ENCODE measurements around the gene CDRT15L2. TPM values are rescaled to one million over a fixed set of nuclear protein-coding genes. Genes with fewer than 3 reads are reported as not detected.
"Not testable (repeated sequence)": the region's sequence is repeated elsewhere in the genome, so short reads cannot be mapped to it uniquely, and the experiment has no call there.

The CDRT15L2 gene
- total RNA-seq (not detected), polyA plus RNA-seq (ENCODE audit: insufficient read length in 6 of 6) (not detected)
- long read RNA-seq, donor 1: 0 reads
- long read RNA-seq, donor 2: 0 reads
- long read RNA-seq, donor 3: 0 reads
- long read RNA-seq, donor 4: 0 reads
- long read RNA-seq, donor 5: 0 reads
- long read RNA-seq, donor 6: 0 reads
- long read RNA-seq, donor 7: 0 reads
- long read RNA-seq, donor 8: 0 reads
- long read RNA-seq, donor 9: 0 reads
- long read RNA-seq, donor 10: 0 reads
- long read RNA-seq, donor 11: 0 reads
- long read RNA-seq, donor 12: 0 reads

DNA sequence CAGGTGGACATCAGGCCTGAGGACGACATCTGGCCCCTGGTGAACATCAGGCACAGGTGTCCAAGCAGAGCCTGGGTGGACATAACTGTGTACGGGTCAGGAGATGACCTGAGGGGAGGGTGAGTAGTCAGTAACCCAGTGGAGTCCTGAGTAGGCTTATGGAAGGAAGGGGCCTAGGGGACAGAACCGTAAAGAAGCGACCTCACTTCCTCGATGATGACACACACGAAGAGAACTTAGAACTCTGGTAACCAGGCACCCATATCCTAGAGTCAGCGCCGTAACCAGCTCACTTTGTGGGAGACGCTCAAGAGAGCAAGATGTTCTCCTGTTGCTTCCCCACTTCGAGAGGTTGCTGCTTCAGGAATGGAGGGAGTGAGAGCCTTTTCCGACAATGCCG lies at the start of gene CDRT15L2:
Gene CDRT15L2 (plus strand): TSS at position 301 of the 400 bp plus-strand sequence. CDS start 20 bp downstream, at position 321.
- H3K27me3 ChIP-seq; ATAC-seq; H3K9me3 ChIP-seq; H3K27ac ChIP-seq; H3K4me3 ChIP-seq; intact Hi-C loops (cut with DNase I); H3K36me3 ChIP-seq; DNase-seq; H3K4me1 ChIP-seq: not testable (repeated sequence)

GRCh38 chr17:20530104-20530503 lies 49.4 kb upstream of the CDRT15L2 start:
- ATAC-seq; H3K9me3 ChIP-seq; H3K27ac ChIP-seq; H3K4me3 ChIP-seq; H3K36me3 ChIP-seq; DNase-seq; intact Hi-C loops (cut with DNase I); H3K4me1 ChIP-seq: not testable (repeated sequence)
- H3K27me3 ChIP-seq: peaks cover 0 to 21% of the 10 kb centered on the region in 2 donors

DNA sequence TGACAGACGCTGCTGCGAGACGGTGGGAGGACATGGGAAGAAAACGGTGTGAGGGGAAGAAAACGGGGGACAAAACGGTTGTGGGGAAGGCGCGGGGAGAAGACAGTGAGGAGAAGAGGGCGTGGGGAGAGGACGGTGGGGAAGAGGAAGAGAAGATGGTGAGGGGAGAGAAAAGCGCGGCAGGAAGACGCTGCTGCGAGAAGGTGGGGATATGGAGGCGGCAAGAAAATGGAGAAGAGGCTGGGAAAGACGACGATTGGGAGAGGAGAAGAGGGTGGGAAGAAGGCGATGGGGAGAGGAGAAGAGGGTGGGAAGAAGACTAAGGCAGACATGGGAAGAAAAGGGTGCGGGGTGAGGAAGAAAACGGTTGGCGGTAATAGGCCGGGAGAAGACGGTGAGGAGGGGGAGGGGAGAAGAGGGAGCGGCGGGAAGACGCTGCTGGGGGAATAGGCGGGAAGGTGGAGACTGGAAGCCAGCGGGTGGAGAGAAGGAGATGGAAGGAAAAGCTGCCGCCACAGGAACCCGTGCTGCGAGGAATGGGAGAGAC lies 46.9 kb upstream of the CDRT15L2 start:
- ATAC-seq (peak; percentile 58), DNase-seq (peak in 2 of 4 donors; percentile 48 to 70)
- intact Hi-C loops (cut with DNase I); H3K27ac ChIP-seq; H3K9me3 ChIP-seq; H3K36me3 ChIP-seq; H3K4me1 ChIP-seq: not testable (repeated sequence)
- Histone ChIP-seq H3K27me3 (peaks cover 0 to 21% of the 10 kb centered on the region in 2 donors), H3K4me3 (peak overlapping the region in 1 of 2 donors; percentile 24)

DNA sequence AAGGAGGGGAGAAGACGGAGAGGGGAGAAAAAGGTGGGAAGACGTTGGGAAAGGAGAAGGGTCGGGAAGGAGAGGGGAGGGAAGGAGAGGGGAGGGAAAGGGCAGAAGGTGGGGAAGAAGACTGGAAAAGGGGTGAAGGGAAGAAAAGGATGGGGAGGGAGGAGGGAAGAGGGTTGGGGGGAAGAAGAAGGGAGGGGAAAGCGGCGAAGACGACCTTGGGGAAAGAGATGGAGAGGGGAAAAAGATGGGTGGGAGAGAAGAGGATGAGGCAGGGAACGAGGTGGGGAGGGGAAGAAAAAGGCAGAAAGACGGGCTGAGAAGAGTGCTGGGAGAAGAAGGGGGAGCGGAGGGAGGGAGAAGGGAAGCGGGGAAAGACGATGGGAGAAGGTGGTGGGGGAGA lies 46.3 kb upstream of the CDRT15L2 start:
- H3K9me3 ChIP-seq; ATAC-seq; H3K36me3 ChIP-seq; intact Hi-C loops (cut with DNase I); H3K4me1 ChIP-seq; H3K27ac ChIP-seq: not testable (repeated sequence)
- Histone ChIP-seq H3K4me3 (peak overlapping the region in 1 of 2 donors; percentile 24), H3K27me3 (peaks cover 0 to 21% of the 10 kb centered on the region in 2 donors)
- peak in 1 of 4 donors; percentile 23 for DNase-seq

DNA sequence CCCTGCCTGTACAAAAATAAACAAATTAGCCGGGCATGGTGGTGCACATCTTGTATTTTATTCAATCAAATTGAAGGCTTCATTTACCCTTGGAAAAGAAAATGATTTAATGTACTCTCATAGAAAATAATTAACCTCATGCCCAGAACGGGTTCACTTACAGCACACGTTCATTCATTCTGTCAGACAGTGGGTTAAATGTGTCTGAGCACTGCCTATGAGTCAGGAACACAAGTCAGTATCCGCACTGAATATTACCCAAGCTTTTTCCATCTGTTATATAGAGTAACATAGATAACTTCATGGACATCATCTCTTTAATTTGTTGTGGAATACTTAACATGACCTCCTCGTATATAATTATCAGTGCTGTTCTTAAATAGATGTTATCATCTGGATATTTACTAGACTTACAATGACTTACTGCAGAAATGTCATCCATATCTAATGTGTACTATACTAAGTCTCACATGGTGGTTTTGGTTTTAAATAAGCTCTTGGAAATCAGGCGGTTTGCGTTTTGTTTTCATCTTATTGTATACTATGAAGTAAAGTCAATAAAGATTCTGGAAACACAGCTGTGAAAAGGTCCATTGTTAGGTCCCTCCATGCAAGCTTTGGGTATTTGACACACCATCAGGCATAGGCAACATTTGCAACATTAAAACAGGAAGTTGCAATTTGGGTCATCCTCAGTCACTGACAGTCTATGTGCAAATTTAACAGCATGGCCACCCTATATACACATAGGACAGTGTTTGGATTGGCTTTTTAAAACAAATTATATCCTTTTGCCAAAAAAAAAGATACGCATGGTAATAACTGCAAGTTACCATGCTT lies 44.6 kb upstream of the CDRT15L2 start:
- DNase-seq; H3K36me3 ChIP-seq; H3K9me3 ChIP-seq; H3K4me3 ChIP-seq; intact Hi-C loops (cut with DNase I); ATAC-seq; H3K4me1 ChIP-seq; H3K27ac ChIP-seq: not testable (repeated sequence)
- peaks cover 0 to 18% of the 10 kb centered on the region in 2 donors for H3K27me3 ChIP-seq

- H3K27me3 ChIP-seq; H3K9me3 ChIP-seq; ATAC-seq; intact Hi-C loops (cut with DNase I); H3K4me3 ChIP-seq; DNase-seq; H3K4me1 ChIP-seq; H3K36me3 ChIP-seq; H3K27ac ChIP-seq: not testable (repeated sequence)
Observed at GRCh38 chr17:20540414-20540813, 39.1 kb upstream of the CDRT15L2 start.

DNA sequence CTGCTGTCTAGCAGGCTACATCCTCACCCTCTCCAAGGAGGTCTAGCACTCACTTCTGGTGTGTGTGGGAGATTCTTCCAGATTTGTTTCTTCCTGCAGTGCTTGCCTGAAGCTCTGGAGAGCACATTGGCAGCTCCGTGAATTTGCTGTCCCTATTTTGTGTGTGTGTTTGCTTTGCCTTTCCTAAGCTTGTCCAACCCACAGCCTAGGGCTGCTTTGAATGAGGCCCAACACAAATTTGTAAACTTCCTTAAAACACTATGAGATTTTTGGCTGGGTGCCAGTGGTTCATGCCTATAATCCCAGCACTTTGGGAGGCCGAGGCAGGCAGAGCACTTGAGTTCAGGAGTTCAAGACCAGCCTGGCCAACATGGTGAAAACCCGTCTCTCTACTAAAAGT lies 38.7 kb upstream of the CDRT15L2 start:
- ATAC-seq; H3K4me1 ChIP-seq; H3K27me3 ChIP-seq; intact Hi-C loops (cut with DNase I); H3K36me3 ChIP-seq; H3K4me3 ChIP-seq; H3K9me3 ChIP-seq; H3K27ac ChIP-seq: not testable (repeated sequence)
- peak in 2 of 4 donors; percentile 4 to 53 for DNase-seq

DNA sequence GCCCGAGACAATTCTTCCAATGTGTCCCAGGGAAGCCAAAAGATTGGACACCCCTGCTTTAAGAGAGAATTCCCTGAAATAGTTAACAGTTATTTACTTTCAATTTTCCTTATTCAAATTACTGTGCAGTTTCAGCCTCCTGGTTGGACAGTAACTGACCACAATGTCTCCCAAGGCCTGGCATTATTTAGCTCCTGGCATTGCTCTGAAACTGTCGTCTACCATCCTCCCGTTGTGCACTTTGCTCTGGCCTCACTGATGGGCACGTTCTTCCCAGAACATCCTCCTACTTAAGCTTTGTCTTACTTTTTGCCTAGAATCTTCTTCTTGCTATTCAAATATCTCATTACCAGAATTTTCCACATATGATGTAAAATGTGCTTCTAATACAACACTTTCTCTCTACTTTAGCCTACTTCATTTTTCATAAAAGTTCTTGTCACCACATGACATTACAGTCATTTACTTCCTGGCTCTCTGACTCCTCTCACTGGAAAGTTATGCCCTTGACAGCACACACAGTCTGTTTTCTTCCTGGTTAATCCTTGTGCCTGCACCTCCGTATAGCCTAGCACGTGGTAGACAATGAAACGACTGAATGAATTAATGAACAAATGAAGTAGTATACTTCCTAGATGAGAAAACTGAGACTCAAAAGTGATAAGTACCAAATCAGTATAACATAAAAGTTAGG lies 37.5 kb upstream of the CDRT15L2 start:
- H3K4me3 ChIP-seq; intact Hi-C loops (cut with DNase I); H3K27me3 ChIP-seq; H3K4me1 ChIP-seq; H3K27ac ChIP-seq; H3K9me3 ChIP-seq; H3K36me3 ChIP-seq: not testable (repeated sequence)
- DNase-seq (peak in 1 of 4 donors; percentile 13), ATAC-seq (peak; percentile 35)

DNA sequence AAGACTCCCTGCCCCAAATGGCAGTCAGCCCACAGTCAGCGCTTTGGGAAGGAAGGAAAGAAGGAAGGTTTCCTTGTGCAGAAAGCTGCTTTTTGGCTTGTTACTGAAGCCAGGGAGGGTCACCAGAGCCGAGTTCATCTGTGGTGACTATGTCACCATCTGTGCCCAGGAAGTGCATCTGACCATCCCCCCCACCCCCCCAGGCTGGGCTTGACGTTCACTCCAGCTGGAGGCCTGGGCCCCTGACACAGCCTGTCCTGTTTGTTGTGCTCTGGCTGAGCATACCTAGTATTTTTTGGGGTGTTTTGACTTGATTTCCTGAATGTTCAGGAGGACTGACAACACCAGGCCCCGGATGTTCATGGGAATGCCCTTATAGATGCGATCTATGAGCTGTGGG lies 31.6 kb upstream of the CDRT15L2 start:
- H3K36me3 ChIP-seq; H3K9me3 ChIP-seq; ATAC-seq; H3K27me3 ChIP-seq; intact Hi-C loops (cut with DNase I); H3K27ac ChIP-seq; DNase-seq; H3K4me1 ChIP-seq; H3K4me3 ChIP-seq: not testable (repeated sequence)

DNA sequence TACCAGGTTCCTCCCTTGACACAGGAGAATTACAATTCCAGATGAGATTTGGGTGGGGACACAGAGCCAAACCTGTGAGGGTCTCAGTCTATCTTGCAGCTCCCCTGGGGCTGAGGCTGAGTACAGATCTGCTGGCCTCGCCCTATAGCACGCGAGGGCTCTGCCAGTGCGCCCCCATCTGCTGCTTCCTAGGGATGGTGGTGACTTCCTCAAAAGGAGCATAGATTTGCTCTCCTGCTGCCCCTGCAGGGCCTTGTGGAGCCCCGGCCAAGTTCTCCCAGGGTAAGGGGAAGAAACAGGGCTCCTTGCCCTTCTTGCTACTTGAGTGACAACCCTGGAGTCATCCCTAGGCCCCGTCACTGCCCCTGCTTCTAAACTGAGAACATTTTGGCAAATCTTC lies 26.6 kb upstream of the CDRT15L2 start:
- H3K36me3 ChIP-seq; H3K4me3 ChIP-seq; ATAC-seq; DNase-seq; H3K9me3 ChIP-seq; intact Hi-C loops (cut with DNase I); H3K4me1 ChIP-seq; H3K27me3 ChIP-seq; H3K27ac ChIP-seq: not testable (repeated sequence)

GRCh38 chr17:20554728-20555127 lies 24.8 kb upstream of the CDRT15L2 start:
- H3K4me3 ChIP-seq; H3K9me3 ChIP-seq; intact Hi-C loops (cut with DNase I); H3K27ac ChIP-seq; H3K36me3 ChIP-seq; DNase-seq; H3K4me1 ChIP-seq; H3K27me3 ChIP-seq; ATAC-seq: not testable (repeated sequence)

DNA sequence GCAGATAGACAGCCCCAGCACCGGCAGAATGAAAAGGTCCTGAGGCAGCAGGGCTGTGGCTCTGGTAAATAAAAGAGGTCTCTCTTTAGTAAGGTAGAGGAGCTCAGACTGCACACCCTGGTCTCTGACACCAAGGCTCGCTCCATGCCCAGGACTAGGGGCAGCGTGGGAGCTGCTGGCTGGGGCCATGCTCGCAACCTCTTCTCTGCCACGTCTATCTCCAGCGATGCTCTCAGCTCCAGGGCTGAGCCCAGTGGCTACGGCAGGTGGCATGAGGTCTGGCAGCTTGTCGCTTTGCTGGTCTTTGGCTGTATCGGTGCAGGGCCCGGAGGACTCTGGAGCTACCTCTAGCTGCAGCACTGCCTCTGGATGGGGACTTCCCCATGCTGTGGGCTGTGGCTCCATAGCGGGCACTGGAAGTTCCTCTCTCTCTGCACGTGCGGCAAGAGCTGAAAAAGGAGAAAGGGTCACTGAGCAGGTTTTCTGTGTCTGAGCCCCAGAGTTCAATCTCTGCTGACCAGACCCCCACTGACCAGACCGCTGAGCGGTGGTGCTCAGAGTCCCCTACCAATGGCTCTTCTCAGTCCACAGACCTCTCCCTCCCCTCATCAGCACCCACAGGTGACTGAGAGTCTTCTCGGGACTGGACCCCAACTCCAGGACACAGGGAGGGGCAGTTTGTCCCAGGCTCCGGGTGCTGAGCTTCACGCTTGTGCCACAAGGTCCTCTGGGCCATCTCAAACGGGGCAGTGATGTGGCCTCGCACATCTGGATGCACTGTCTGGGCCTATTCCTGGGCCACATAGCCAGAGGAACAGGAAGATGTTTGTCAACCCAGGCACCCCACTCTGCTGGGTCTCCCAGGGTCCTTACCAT lies 24.2 kb upstream of the CDRT15L2 start:
- DNase-seq; H3K4me1 ChIP-seq; H3K9me3 ChIP-seq; H3K36me3 ChIP-seq; H3K27me3 ChIP-seq; H3K4me3 ChIP-seq; intact Hi-C loops (cut with DNase I); H3K27ac ChIP-seq: not testable (repeated sequence)
- peak; percentile 72 for ATAC-seq

Data from left lung (tissue), 14 donors.